Measurements from ENCODE around the gene TM9SF4. TPM values are rescaled to one million over a fixed set of nuclear protein-coding genes. Genes with fewer than 3 reads are reported as not detected.
"Not testable (repeated sequence)": the region's sequence is repeated elsewhere in the genome, so short reads cannot be mapped to it uniquely, and the experiment has no call there.

The TM9SF4 gene
- total RNA-seq, 1 donor from 2014 or later = 39.6 TPM

GRCh38 chr20:32163951-32164350, 54.4 kb downstream of the TM9SF4 start:
- Histone ChIP-seq H3K27me3 (ENCODE audit: control insufficient read depth, insufficient read depth, low read length) (no peaks in the 10 kb centered on the region), H3K4me3 (ENCODE audit: low read depth, low read length) (no peak overlapping the region), H3K36me3 (ENCODE audit: control insufficient read depth, insufficient read depth, low read length) (peaks cover 4% of the 10 kb centered on the region)
- DNase-seq (ENCODE audit: low read depth) = no peak
- no peak for TF ChIP-seq CTCF (IDR thresholded peaks at IDR 0.05; ENCODE audit: insufficient read depth, low read length, poor library complexity, severe bottlenecking)

- no peak for DNase-seq (ENCODE audit: low read depth)
- no peak for TF ChIP-seq CTCF (IDR thresholded peaks at IDR 0.05; ENCODE audit: insufficient read depth, low read length, poor library complexity, severe bottlenecking)
- Histone ChIP-seq H3K4me3 (ENCODE audit: low read depth, low read length) (no peak overlapping the region), H3K27me3 (ENCODE audit: control insufficient read depth, insufficient read depth, low read length) (no peaks in the 10 kb centered on the region), H3K36me3 (ENCODE audit: control insufficient read depth, insufficient read depth, low read length) (no peaks in the 10 kb centered on the region)
Measured at GRCh38 chr20:32164984-32165735, 55.6 kb downstream of the TM9SF4 start.

- H3K27me3 ChIP-seq (ENCODE audit: control insufficient read depth, insufficient read depth, low read length) = no peaks in the 10 kb centered on the region
Measured at GRCh38 chr20:32165836-32166545, 56.5 kb downstream of the TM9SF4 start.

GRCh38 chr20:32167552-32167951, 58.0 kb downstream of the TM9SF4 start:
- Histone ChIP-seq H3K4me3 (ENCODE audit: low read depth, low read length) (no peak overlapping the region), H3K27me3 (ENCODE audit: control insufficient read depth, insufficient read depth, low read length) (no peaks in the 10 kb centered on the region), H3K36me3 (ENCODE audit: control insufficient read depth, insufficient read depth, low read length) (no peaks in the 10 kb centered on the region)
- no peak for DNase-seq (ENCODE audit: low read depth)
- TF ChIP-seq CTCF (IDR thresholded peaks at IDR 0.05; ENCODE audit: insufficient read depth, low read length, poor library complexity, severe bottlenecking) = no peak

More at GRCh38 chr20:32165836-32166545, 56.5 kb downstream of the TM9SF4 start:
- H3K36me3 ChIP-seq (ENCODE audit: control insufficient read depth, insufficient read depth, low read length) = no peaks in the 10 kb centered on the region
- TF ChIP-seq CTCF (IDR thresholded peaks at IDR 0.05; ENCODE audit: insufficient read depth, low read length, poor library complexity, severe bottlenecking) = no peak
- H3K4me3 ChIP-seq (ENCODE audit: low read depth, low read length) = no peak overlapping the region
- no peak for DNase-seq (ENCODE audit: low read depth)

- H3K36me3 ChIP-seq (ENCODE audit: control insufficient read depth, insufficient read depth, low read length) = no peaks in the 10 kb centered on the region
- TF ChIP-seq CTCF (IDR thresholded peaks at IDR 0.05; ENCODE audit: insufficient read depth, low read length, poor library complexity, severe bottlenecking) = no peak
- no peak overlapping the region for H3K4me3 ChIP-seq (ENCODE audit: low read depth, low read length)
- DNase-seq (ENCODE audit: low read depth) = no peak
- H3K27me3 ChIP-seq (ENCODE audit: control insufficient read depth, insufficient read depth, low read length) = no peaks in the 10 kb centered on the region
Measured at GRCh38 chr20:32168184-32168910, 58.8 kb downstream of the TM9SF4 start.

- not testable (repeated sequence) for H3K27me3 ChIP-seq (ENCODE audit: control insufficient read depth, insufficient read depth, low read length); H3K4me3 ChIP-seq (ENCODE audit: low read depth, low read length); H3K36me3 ChIP-seq (ENCODE audit: control insufficient read depth, insufficient read depth, low read length); DNase-seq (ENCODE audit: low read depth)
Measured at GRCh38 chr20:32177696-32178095, 68.2 kb downstream of the TM9SF4 start.
